Ishikawa (cell line): ENCODE measurements around the gene CHD5.

Source experiments
- CEBPB ChIP-seq: IDR thresholded peaks from 2 replicates; pipeline ENCODE4 v1.6.1; 2012
- CREB1 ChIP-seq: IDR thresholded peaks from 2 replicates; pipeline ENCODE4 v1.6.1; 2012; ENCODE audit warnings: low read depth
- EGR1 ChIP-seq: IDR thresholded peaks from 2 replicates; pipeline ENCODE4 v1.6.1; 2012
- EP300 ChIP-seq: IDR thresholded peaks from 2 replicates; pipeline ENCODE4 v1.6.1; 2012; ENCODE audit warnings: borderline replicate concordance
- FOXM1 ChIP-seq: IDR thresholded peaks from 2 replicates; pipeline ENCODE4 v1.6.1; 2012; ENCODE audit warnings: low read depth, borderline replicate concordance
- NFIC ChIP-seq: IDR thresholded peaks from 2 replicates; pipeline ENCODE4 v1.6.1; 2012
- RAD21 ChIP-seq: IDR thresholded peaks from 2 replicates; pipeline ENCODE4 v1.6.1; 2012; ENCODE audit warnings: low read depth
- TAF1 ChIP-seq: IDR thresholded peaks from 2 replicates; pipeline ENCODE4 v1.6.1; 2012; ENCODE audit warnings: low read depth, mild to moderate bottlenecking
- TCF12 ChIP-seq: IDR thresholded peaks from 2 replicates; pipeline ENCODE4 v1.6.1; 2012; ENCODE audit warnings: low read depth
- TEAD4 ChIP-seq: IDR thresholded peaks from 2 replicates; pipeline ENCODE4 v1.6.1; 2012
- YY1 ChIP-seq: IDR thresholded peaks from 2 replicates; pipeline ENCODE4 v1.6.1; 2012; ENCODE audit warnings: low read depth
- ZBTB7A ChIP-seq: IDR thresholded peaks from 2 replicates; pipeline ENCODE4 v1.6.1; 2012; ENCODE audit warnings: low read depth
- TF ChIP-seq, protein P1 (sequence below): IDR thresholded peaks from 2 replicates; pipeline ENCODE4 v1.6.1; 2012
- TF ChIP-seq, protein P2 (sequence below): IDR thresholded peaks from 2 replicates; pipeline ENCODE4 v1.6.1; 2012; ENCODE audit warnings: low read depth, mild to moderate bottlenecking
- TF ChIP-seq, protein P3 (sequence below): IDR thresholded peaks from 2 replicates; pipeline ENCODE4 v1.6.1; 2012

The CHD5 gene

DNA sequence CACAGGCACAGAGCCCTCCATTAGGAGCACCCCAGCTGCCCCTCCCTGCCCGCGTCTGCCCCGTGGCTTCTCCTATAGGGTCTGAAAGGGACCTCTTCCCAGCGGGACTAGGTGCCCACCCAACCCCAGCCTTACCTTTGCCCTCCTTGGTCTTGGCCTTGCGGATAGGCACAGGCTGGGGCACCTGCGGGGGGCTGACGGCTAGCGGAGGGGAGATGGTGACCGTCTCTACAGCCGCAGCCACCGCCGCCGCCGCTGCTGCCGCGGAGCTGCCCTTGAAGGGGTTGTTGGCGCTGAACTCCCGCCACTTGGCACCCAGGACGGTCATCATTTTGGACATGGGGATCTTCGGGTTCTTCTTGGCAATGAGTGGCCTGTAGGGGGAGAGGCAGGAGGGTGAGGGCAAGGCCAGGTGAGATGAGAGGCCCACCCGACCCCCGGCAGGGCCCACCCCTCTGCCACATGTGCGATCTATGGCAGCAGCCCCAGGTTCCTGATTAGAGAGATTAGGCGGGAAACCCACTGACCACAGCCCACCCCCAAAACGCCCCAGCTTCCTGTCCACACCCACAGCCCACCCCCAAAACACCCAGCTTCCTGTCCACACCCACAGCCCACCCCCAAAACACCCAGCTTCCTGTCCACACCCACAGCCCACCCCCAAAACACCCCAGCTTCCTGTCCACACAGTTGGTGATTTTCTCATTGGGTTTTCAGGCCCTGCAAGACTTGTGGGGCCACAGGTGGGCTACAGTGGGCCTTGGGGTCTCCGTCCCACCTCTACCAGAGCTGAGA, 25.4 kb downstream of the CHD5 start:
- TF ChIP-seq YY1 = no peak
- TF ChIP-seq EGR1 = no peak
- TF ChIP-seq CREB1 = no peak
- TF ChIP-seq, protein P1, sequence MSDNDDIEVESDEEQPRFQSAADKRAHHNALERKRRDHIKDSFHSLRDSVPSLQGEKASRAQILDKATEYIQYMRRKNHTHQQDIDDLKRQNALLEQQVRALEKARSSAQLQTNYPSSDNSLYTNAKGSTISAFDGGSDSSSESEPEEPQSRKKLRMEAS = no peak
- no peak for TF ChIP-seq TCF12
- no peak for TF ChIP-seq NFIC
- no peak for TF ChIP-seq TEAD4
- TF ChIP-seq TAF1 = no peak
- TF ChIP-seq ZBTB7A = no peak
- no peak for TF ChIP-seq RAD21
- TF ChIP-seq CEBPB = no peak
- TF ChIP-seq, protein P2, sequence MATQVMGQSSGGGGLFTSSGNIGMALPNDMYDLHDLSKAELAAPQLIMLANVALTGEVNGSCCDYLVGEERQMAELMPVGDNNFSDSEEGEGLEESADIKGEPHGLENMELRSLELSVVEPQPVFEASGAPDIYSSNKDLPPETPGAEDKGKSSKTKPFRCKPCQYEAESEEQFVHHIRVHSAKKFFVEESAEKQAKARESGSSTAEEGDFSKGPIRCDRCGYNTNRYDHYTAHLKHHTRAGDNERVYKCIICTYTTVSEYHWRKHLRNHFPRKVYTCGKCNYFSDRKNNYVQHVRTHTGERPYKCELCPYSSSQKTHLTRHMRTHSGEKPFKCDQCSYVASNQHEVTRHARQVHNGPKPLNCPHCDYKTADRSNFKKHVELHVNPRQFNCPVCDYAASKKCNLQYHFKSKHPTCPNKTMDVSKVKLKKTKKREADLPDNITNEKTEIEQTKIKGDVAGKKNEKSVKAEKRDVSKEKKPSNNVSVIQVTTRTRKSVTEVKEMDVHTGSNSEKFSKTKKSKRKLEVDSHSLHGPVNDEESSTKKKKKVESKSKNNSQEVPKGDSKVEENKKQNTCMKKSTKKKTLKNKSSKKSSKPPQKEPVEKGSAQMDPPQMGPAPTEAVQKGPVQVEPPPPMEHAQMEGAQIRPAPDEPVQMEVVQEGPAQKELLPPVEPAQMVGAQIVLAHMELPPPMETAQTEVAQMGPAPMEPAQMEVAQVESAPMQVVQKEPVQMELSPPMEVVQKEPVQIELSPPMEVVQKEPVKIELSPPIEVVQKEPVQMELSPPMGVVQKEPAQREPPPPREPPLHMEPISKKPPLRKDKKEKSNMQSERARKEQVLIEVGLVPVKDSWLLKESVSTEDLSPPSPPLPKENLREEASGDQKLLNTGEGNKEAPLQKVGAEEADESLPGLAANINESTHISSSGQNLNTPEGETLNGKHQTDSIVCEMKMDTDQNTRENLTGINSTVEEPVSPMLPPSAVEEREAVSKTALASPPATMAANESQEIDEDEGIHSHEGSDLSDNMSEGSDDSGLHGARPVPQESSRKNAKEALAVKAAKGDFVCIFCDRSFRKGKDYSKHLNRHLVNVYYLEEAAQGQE = no peak
- no peak for TF ChIP-seq FOXM1
- TF ChIP-seq EP300 = no peak
- TF ChIP-seq, protein P3, sequence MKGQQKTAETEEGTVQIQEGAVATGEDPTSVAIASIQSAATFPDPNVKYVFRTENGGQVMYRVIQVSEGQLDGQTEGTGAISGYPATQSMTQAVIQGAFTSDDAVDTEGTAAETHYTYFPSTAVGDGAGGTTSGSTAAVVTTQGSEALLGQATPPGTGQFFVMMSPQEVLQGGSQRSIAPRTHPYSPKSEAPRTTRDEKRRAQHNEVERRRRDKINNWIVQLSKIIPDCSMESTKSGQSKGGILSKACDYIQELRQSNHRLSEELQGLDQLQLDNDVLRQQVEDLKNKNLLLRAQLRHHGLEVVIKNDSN = no peak

DNA sequence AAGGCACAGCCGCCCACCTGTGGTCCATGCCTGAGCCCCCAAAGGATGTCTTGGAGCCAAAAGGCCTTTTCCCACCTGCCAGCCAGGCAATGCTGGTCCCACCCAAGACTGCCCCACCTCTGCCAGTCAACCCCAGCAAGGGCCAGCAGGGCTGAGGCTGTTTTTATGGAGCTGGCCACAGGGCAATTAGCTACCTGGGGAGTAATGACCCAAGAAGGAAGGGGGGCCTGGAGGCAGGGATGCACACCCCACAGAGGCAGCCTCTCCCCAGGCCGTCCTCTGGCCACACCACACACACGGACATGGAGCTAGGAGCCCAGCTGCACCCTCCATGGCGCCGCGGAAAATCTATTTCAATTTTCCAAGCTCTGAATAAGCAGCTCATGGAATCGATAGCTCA, 27.2 kb downstream of the CHD5 start:
- TF ChIP-seq EP300 = no peak
- no peak for TF ChIP-seq RAD21
- no peak for TF ChIP-seq CEBPB
- TF ChIP-seq, protein P1 = no peak
- no peak for TF ChIP-seq EGR1

DNA sequence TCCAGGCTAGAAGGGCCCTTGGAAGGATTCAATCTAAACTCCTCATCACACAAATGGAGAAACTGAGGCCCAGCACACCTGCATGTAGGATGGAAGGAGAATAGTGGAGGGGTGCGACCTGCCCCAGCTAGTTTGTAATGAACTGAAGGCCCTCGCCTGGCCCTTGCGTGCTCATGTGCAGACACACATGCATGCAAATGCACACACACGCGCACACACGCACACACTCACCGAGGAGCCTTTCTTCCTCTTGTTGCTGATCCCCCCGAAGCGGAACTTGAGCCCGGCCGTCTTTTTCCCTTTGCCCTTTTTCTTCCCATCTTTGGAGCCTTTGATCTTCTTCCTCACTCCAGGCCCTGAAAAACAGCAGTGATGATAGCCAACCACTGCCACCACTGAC, 27.9 kb downstream of the CHD5 start:
- TF ChIP-seq FOXM1 (no peak), CEBPB (no peak), RAD21 (no peak), TEAD4 (no peak), CREB1 (no peak), TCF12 (no peak), YY1 (no peak)
- TF ChIP-seq, protein P3 = no peak
- TF ChIP-seq, protein P1 = no peak

DNA sequence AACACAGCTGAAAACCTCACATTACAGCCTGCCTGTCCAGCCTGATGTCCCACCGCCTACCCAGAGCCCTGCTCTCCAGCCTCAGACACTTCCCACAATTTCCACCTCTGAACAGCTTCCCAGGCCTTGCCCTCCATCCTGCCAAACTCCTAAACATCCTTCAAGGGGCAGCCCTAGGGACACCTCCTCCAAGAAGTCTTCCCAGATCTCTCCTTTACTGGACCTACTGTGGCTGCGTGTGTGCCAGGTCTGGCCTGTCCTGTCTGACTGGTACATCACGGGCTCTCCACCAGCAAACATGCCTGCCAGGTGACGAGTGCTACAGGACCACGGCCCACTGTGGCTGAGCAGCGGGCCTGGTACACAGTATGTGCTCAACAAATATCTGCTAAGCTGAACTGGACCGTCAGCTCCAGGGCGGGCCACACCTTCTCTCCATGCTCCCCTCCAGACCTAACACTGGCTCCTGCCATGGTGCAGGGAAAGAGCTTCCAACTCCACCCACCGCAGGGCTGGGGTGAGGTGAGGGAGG, 28.8 kb downstream of the CHD5 start:
- no peak for TF ChIP-seq CREB1
- no peak for TF ChIP-seq YY1
- no peak for TF ChIP-seq TEAD4
- TF ChIP-seq, protein P3 = no peak

DNA sequence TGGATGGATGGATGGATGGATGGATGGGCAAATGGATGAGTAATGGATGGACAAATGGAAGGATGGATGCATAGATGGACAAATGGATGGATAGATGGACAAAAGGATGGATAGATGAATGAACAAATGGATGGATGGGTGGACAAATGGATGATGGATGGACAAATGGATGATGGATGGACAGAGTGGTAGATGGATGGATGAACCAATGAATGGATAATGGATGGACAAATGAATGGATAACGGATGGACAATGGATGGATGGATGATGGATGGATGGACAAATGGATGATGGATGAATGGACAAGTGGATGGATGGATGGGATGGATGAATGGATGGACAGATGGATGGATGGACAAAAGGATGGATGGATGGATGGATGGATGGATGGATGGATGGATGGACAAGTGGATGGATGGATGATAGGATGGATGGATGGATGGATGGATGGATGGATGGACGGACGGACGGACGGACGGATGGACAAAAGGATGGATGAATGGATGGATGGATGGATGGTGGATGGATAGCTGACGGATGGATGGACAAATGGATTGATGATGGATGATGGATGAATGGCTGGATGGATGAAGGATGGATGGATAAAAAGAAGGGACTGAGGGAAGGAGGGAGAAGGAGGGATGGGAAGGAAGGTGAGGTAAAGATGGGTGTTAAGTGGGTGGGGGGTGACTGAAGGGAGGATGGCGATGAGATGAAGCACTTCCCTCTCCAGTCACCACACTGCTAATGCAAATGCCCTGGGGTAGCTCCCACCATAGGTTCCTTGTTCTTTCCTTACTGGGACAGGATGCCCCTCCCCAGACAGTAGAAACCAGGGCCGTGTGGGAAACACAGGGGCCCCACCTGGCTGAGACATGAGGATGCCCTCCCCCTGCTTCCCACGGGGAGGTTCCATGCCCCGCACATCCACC, 29.8 kb downstream of the CHD5 start:
- TF ChIP-seq, protein P1 = no peak

DNA sequence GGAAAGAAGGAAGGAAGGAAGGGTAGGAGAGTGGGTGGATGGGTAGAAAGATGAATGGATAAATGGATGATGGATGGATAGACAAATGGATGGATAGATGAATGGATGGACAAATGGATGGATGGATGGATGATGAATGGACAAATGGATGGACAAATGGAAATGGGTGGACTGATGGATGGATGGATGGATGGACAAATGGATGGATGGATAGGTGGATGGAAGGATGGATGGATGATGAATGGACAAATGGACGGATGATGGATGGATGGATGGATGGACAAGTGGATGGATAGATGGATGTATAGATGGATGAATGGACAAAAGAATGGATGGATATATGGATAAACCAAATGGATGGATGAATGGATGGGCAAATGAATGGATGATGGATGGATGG, 30.5 kb downstream of the CHD5 start:
- TF ChIP-seq, protein P1 = no peak
- no peak for TF ChIP-seq YY1
- no peak for TF ChIP-seq CREB1
- TF ChIP-seq TEAD4 = no peak
- TF ChIP-seq TCF12 = no peak
- no peak for TF ChIP-seq TAF1
- TF ChIP-seq EP300 = no peak
- no peak for TF ChIP-seq NFIC
- no peak for TF ChIP-seq EGR1
- TF ChIP-seq RAD21 = no peak
- no peak for TF ChIP-seq FOXM1
- TF ChIP-seq CEBPB = no peak
- TF ChIP-seq, protein P2 = no peak
- TF ChIP-seq, protein P3 = no peak
- TF ChIP-seq ZBTB7A = no peak
